ENCODE measurements around the gene VAV3. TPM values are rescaled to one million over a fixed set of nuclear protein-coding genes. Genes with fewer than 3 reads are reported as not detected.

The VAV3 gene
- total RNA-seq, 4 donors from 2014 or later, result 0.33 to 12.1 (median 0.47) TPM

GRCh38 chr1:107821340-107821739 lies 143.6 kb downstream of the VAV3 start:
- in situ Hi-C loops (cut with MboI; ENCODE audit: low sequenced_read_pairs in 4 of 4), result no loop called here

GRCh38 chr1:107820801-107821200 lies 144.2 kb downstream of the VAV3 start:
- H3K9me3 ChIP-seq, result no peaks in the 10 kb centered on the region
- no peaks in the 10 kb centered on the region for H3K27me3 ChIP-seq
- TF ChIP-seq, protein P1, sequence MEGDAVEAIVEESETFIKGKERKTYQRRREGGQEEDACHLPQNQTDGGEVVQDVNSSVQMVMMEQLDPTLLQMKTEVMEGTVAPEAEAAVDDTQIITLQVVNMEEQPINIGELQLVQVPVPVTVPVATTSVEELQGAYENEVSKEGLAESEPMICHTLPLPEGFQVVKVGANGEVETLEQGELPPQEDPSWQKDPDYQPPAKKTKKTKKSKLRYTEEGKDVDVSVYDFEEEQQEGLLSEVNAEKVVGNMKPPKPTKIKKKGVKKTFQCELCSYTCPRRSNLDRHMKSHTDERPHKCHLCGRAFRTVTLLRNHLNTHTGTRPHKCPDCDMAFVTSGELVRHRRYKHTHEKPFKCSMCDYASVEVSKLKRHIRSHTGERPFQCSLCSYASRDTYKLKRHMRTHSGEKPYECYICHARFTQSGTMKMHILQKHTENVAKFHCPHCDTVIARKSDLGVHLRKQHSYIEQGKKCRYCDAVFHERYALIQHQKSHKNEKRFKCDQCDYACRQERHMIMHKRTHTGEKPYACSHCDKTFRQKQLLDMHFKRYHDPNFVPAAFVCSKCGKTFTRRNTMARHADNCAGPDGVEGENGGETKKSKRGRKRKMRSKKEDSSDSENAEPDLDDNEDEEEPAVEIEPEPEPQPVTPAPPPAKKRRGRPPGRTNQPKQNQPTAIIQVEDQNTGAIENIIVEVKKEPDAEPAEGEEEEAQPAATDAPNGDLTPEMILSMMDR (IDR thresholded peaks at IDR 0.05 in 4 of 5, conservative IDR thresholded peaks at IDR 0.05 in 1 of 5), result no peak
- no peak for TF ChIP-seq POLR2A (IDR thresholded peaks at IDR 0.05)
- H3K27ac ChIP-seq, result no peak overlapping the region
- in situ Hi-C loops (cut with MboI; ENCODE audit: low sequenced_read_pairs in 4 of 4), result no loop called here
- no peak overlapping the region for H3K4me3 ChIP-seq
- intact Hi-C loops (cut with DNase I; ENCODE audit: low total_unique reads), result no loop called here
- no peaks in the 10 kb centered on the region for H3K36me3 ChIP-seq
- no peak for DNase-seq
- no peak for ATAC-seq
- H3K4me1 ChIP-seq, result no peaks in the 10 kb centered on the region

More at GRCh38 chr1:107821340-107821739, 143.6 kb downstream of the VAV3 start:
- Histone ChIP-seq H3K27me3 (no peaks in the 10 kb centered on the region), H3K4me3 (no peak overlapping the region), H3K36me3 (no peaks in the 10 kb centered on the region), H3K27ac (no peak overlapping the region), H3K4me1 (no peaks in the 10 kb centered on the region), H3K9me3 (no peaks in the 10 kb centered on the region)
- TF ChIP-seq POLR2A (IDR thresholded peaks at IDR 0.05), result no peak
- TF ChIP-seq, protein P1 (IDR thresholded peaks at IDR 0.05 in 4 of 5, conservative IDR thresholded peaks at IDR 0.05 in 1 of 5), result no peak
- intact Hi-C loops (cut with DNase I; ENCODE audit: low total_unique reads), result no loop called here
- no peak for ATAC-seq
- no peak for DNase-seq

DNA sequence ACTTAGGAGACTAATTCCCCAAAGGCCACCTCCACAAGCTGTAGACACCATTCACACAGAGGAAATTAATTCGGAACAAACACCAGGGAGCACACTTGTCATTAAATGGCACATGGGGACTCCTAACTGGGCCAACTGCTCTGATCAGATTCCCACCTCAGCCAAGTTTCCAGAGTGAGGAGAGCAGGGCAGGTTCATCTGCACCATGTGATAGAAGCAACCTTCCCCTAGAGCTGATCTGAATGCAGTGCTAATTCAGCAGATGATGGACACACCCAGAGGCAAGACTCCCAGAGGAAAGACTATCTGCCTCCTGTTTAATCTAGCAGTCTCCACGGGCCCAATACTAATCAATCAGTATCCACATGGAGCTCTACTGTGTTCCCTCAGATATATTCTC lies 147.0 kb downstream of the VAV3 start:
- Histone ChIP-seq H3K36me3 (no peaks in the 10 kb centered on the region), H3K4me3 (no peak overlapping the region), H3K4me1 (no peaks in the 10 kb centered on the region), H3K27me3 (no peaks in the 10 kb centered on the region), H3K27ac (no peak overlapping the region), H3K9me3 (no peaks in the 10 kb centered on the region)
- ATAC-seq (no peak), DNase-seq (no peak)
- intact Hi-C loops (cut with DNase I; ENCODE audit: low total_unique reads) (no loop called here), in situ Hi-C loops (cut with MboI; ENCODE audit: low sequenced_read_pairs in 4 of 4) (no loop called here)
- TF ChIP-seq, protein P1 (IDR thresholded peaks at IDR 0.05 in 4 of 5, conservative IDR thresholded peaks at IDR 0.05 in 1 of 5), result no peak
- no peak for TF ChIP-seq POLR2A (IDR thresholded peaks at IDR 0.05)

- no peaks in the 10 kb centered on the region for H3K9me3 ChIP-seq
- no peak overlapping the region for H3K27ac ChIP-seq
- no peak overlapping the region for H3K4me3 ChIP-seq
- H3K4me1 ChIP-seq, result no peaks in the 10 kb centered on the region
- TF ChIP-seq, protein P1 (IDR thresholded peaks at IDR 0.05 in 4 of 5, conservative IDR thresholded peaks at IDR 0.05 in 1 of 5), result no peak
- no peak for TF ChIP-seq POLR2A (IDR thresholded peaks at IDR 0.05)
- in situ Hi-C loops (cut with MboI; ENCODE audit: low sequenced_read_pairs in 4 of 4) (no loop called here), intact Hi-C loops (cut with DNase I; ENCODE audit: low total_unique reads) (no loop called here)
- no peak for ATAC-seq
- H3K27me3 ChIP-seq, result no peaks in the 10 kb centered on the region
- H3K36me3 ChIP-seq, result no peaks in the 10 kb centered on the region
- no peak for DNase-seq
Measured at GRCh38 chr1:107817206-107817605, 147.8 kb downstream of the VAV3 start.

DNA sequence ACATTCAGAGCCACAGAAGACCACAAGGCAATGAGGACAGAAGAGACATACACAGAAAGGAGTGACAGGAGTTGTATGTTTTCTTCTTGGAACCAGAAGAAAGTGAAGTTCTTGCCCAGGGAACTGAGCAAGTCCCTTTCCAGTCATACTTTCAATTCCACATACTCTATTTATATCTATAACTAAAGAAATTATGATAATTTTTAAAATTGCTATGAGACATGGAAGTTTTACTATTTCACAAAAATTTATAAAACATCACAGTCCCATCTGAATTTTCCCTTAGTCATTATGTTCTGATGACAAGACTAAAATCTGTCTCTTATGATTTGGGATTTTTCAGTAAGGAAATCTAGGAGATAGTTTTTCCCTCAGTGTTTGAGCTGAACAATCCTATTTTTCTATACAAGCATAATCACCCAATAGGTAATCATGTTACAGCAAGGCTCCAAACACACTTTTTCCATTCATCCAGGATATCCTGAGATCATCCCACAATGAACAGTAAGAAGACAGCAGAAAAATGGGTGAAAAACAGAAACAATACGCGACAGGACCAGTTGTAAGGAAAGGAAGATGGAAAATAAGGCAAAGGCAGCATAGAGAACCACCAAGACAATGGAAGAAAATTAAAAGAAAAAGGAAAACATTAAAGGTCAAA lies 154.6 kb downstream of the VAV3 start:
- no peaks in the 10 kb centered on the region for H3K36me3 ChIP-seq
- H3K4me1 ChIP-seq, result no peaks in the 10 kb centered on the region
- no peak overlapping the region for H3K4me3 ChIP-seq
- in situ Hi-C loops (cut with MboI; ENCODE audit: low sequenced_read_pairs in 4 of 4) (no loop called here), intact Hi-C loops (cut with DNase I; ENCODE audit: low total_unique reads) (no loop called here)
- H3K27ac ChIP-seq, result no peak overlapping the region
- ATAC-seq (no peak), DNase-seq (no peak)
- H3K27me3 ChIP-seq, result no peaks in the 10 kb centered on the region
- H3K9me3 ChIP-seq, result no peaks in the 10 kb centered on the region
- TF ChIP-seq, protein P1 (IDR thresholded peaks at IDR 0.05 in 4 of 5, conservative IDR thresholded peaks at IDR 0.05 in 1 of 5), result no peak
- no peak for TF ChIP-seq POLR2A (IDR thresholded peaks at IDR 0.05)

Measured in gastrocnemius medialis (tissue), 4 donors.